ENCODE measurements around the gene HPCA. TPM values are rescaled to one million over a fixed set of nuclear protein-coding genes. Genes with fewer than 3 reads are reported as not detected.

HPCA gene
- polyA plus RNA-seq, 2 donors, result 0.15 TPM; not detected in 1

DNA sequence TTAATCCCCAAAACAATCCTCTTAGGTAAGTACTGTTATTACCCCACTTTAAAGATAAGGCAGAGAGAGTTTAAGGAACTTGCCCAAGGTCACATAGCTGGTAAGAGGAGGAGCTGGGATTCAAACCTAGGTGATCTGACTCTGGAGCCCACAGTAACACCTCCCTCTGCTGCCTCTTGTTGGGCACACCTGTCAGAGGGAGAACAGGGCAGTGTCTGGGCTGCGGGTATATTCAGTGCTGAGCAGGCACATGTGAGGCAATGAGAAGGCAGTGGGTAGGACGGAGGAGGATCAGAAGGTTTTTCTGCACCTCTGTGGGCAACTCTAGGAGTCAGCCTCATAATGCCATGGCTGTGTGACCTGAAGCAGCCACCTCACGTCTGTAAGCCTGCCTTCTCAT is 1.8 kb downstream of the HPCA start:
- no peaks in the 10 kb centered on the region for H3K9me3 ChIP-seq (ENCODE audit: control insufficient read depth in 2 of 2, insufficient read depth in 1 of 2, low read depth in 1 of 2, low read length in 1 of 2)
- peaks cover 0 to 13% of the 10 kb centered on the region in 2 donors for H3K4me1 ChIP-seq (ENCODE audit: control insufficient read depth in 2 of 2, insufficient read depth in 2 of 2, low read length in 1 of 2)
- no peak overlapping the region for H3K27ac ChIP-seq (ENCODE audit: low read depth in 2 of 2, low read length in 1 of 2)
- WGBS, 2 donors, result 62 to 79% methylated on average over 3 of the region's 3 CpGs
- H3K36me3 ChIP-seq (ENCODE audit: control insufficient read depth in 2 of 2, insufficient read depth in 2 of 2, low read length in 1 of 2), result no peaks in the 10 kb centered on the region
- no peak overlapping the region for H3K4me3 ChIP-seq (ENCODE audit: low read depth in 1 of 2, low read length in 2 of 2)
- peaks cover 13 to 17% of the 10 kb centered on the region in 2 donors for H3K27me3 ChIP-seq (ENCODE audit: control insufficient read depth in 1 of 2, insufficient read depth in 2 of 2, low read length in 2 of 2)

DNA sequence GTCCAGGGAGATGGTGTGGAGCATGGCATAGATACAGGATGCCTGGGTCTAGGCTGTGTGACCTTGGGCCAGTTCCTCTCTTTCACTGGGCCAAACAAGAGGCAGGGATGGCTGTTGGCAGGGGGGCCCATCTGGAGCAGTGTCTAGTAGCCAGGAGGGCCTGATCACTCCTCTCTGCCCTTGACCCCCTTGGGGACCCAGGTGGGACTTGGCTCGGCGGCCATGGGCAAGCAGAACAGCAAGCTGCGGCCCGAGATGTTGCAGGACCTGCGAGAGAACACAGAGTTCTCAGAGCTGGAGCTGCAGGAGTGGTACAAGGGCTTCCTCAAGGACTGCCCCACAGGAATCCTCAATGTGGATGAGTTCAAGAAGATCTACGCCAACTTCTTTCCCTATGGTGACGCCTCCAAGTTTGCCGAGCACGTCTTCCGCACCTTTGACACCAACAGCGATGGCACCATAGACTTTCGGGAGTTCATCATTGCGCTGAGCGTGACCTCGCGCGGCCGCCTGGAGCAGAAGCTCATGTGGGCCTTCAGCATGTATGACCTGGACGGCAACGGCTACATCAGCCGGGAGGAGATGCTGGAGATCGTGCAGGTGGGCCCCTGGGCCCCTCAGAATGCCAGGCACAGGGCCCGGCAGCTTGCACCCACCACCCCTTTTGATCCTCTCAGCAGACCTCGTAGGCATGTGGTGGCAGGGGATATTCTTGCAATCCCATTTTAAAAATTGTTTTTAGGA is 2.6 kb downstream of the HPCA start:
- Histone ChIP-seq H3K9me3 (ENCODE audit: control insufficient read depth in 2 of 2, insufficient read depth in 1 of 2, low read depth in 1 of 2, low read length in 1 of 2) (no peaks in the 10 kb centered on the region), H3K4me1 (ENCODE audit: control insufficient read depth in 2 of 2, insufficient read depth in 2 of 2, low read length in 1 of 2) (peaks cover 4 to 15% of the 10 kb centered on the region in 2 donors), H3K27me3 (ENCODE audit: control insufficient read depth in 1 of 2, insufficient read depth in 2 of 2, low read length in 2 of 2) (peaks cover 13 to 17% of the 10 kb centered on the region in 2 donors)

DNA sequence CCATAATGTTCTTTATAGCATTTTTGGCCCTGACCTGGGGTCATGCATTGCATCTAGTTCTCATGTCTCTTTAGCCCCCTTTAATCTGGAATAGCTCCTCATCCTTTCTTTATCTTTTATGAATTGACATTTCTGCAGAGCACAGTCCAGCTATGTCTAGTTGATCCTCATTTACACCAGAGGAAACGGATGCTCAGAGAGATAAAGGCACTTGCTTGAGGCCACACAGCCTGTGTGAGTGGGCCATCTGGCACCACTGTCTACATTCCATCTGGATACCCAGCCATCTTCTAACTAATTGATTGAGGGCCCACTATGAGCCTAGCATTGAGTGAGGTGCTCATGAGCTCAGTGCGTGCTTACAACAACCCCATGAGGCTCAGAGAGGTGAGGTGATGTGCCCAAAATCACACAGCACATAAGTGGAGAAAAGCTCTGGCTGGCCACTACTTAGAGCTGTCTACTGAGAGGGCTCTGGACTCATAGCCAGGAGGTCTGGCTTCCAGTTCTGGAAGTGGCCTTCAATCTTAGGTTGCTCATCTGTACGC is 3.5 kb downstream of the HPCA start:
- peaks cover 4 to 15% of the 10 kb centered on the region in 2 donors for H3K4me1 ChIP-seq (ENCODE audit: control insufficient read depth in 2 of 2, insufficient read depth in 2 of 2, low read length in 1 of 2)
- H3K27ac ChIP-seq (ENCODE audit: low read depth in 2 of 2, low read length in 1 of 2), result no peak overlapping the region
- no peaks in the 10 kb centered on the region for H3K9me3 ChIP-seq (ENCODE audit: control insufficient read depth in 2 of 2, insufficient read depth in 1 of 2, low read depth in 1 of 2, low read length in 1 of 2)
- WGBS, 2 donors, result 88 to 90% methylated on average over 3 of the region's 3 CpGs
- H3K36me3 ChIP-seq (ENCODE audit: control insufficient read depth in 2 of 2, insufficient read depth in 2 of 2, low read length in 1 of 2), result no peaks in the 10 kb centered on the region
- H3K27me3 ChIP-seq (ENCODE audit: control insufficient read depth in 1 of 2, insufficient read depth in 2 of 2, low read length in 2 of 2), result peaks cover 13 to 14% of the 10 kb centered on the region in 2 donors
- no peak overlapping the region for H3K4me3 ChIP-seq (ENCODE audit: low read depth in 1 of 2, low read length in 2 of 2)

More for the DNA sequence above, 2.6 kb downstream of the HPCA start:
- 90% methylated on average over 24 of the region's 24 CpGs for WGBS, 2 donors
- no peaks in the 10 kb centered on the region for H3K36me3 ChIP-seq (ENCODE audit: control insufficient read depth in 2 of 2, insufficient read depth in 2 of 2, low read length in 1 of 2)
- H3K27ac ChIP-seq (ENCODE audit: low read depth in 2 of 2, low read length in 1 of 2), result no peak overlapping the region
- no peak overlapping the region for H3K4me3 ChIP-seq (ENCODE audit: low read depth in 1 of 2, low read length in 2 of 2)

DNA sequence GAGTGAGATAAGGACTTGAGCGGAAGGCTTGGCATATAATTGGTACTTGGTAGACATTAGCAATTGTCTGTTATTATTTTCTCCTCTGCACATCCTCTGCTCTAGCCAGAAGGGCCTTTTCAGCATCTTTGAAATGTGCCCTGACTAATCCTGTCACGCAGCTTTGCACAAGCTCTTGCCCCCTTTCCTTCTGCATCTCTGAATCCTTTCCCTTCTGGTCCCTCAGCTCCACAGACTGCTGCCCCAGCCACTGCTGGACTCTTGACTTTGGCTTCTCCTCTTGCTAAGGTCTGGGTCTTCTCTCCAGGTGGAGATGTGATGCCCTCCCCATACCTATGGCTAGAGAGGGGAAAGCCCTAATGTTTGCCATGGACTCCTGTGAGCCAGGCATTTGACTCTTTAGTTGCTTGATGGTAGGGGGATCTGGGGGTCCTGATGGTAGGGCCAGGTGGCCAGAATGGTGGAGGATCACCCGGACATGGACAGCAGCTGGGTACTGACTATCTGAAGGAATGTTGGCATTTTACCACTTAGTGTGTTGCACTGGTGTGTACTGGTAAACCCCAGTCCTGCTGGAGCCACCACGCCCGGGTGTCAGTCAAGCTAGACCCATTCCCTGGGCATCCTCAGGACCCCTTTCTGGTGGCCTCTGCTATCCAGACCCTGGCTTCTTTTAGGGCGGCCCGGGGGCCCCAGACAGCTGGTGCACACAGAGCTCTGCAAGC is 4.4 kb downstream of the HPCA start:
- 83 to 86% methylated on average over 7 of the region's 7 CpGs for WGBS, 2 donors
- H3K4me3 ChIP-seq (ENCODE audit: low read depth in 1 of 2, low read length in 2 of 2), result no peak overlapping the region
- peaks cover 0 to 9% of the 10 kb centered on the region in 2 donors for H3K36me3 ChIP-seq (ENCODE audit: control insufficient read depth in 2 of 2, insufficient read depth in 2 of 2, low read length in 1 of 2)
- H3K4me1 ChIP-seq (ENCODE audit: control insufficient read depth in 2 of 2, insufficient read depth in 2 of 2, low read length in 1 of 2), result peaks cover 4 to 15% of the 10 kb centered on the region in 2 donors
- H3K9me3 ChIP-seq (ENCODE audit: control insufficient read depth in 2 of 2, insufficient read depth in 1 of 2, low read depth in 1 of 2, low read length in 1 of 2), result no peaks in the 10 kb centered on the region
- H3K27me3 ChIP-seq (ENCODE audit: control insufficient read depth in 1 of 2, insufficient read depth in 2 of 2, low read length in 2 of 2), result peaks cover 10 to 13% of the 10 kb centered on the region in 2 donors
- no peak overlapping the region for H3K27ac ChIP-seq (ENCODE audit: low read depth in 2 of 2, low read length in 1 of 2)

DNA sequence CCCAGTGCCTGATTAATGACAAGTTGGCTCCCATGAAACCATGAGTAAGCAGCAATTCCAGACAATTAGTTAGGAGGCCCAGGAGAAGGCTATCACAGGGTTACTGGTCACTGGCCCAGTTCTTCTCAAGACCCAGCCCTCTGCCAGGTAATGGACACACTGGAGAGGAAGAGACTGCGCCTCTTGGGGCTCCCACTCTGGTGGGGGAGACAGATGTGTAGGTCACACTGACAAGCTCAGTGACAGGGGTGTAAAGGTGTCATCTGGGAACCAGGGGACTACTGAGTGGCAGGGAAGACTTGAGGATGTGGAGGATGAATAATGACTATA is 4.9 kb downstream of the HPCA start:
- WGBS, 2 donors, result 95% methylated on average over 1 of the region's 1 CpG
- no peak overlapping the region for H3K27ac ChIP-seq (ENCODE audit: low read depth in 2 of 2, low read length in 1 of 2)
- H3K27me3 ChIP-seq (ENCODE audit: control insufficient read depth in 1 of 2, insufficient read depth in 2 of 2, low read length in 2 of 2), result peaks cover 4 to 13% of the 10 kb centered on the region in 2 donors
- peaks cover 0 to 12% of the 10 kb centered on the region in 2 donors for H3K36me3 ChIP-seq (ENCODE audit: control insufficient read depth in 2 of 2, insufficient read depth in 2 of 2, low read length in 1 of 2)
- H3K9me3 ChIP-seq (ENCODE audit: control insufficient read depth in 2 of 2, insufficient read depth in 1 of 2, low read depth in 1 of 2, low read length in 1 of 2), result no peaks in the 10 kb centered on the region
- no peak overlapping the region for H3K4me3 ChIP-seq (ENCODE audit: low read depth in 1 of 2, low read length in 2 of 2)
- H3K4me1 ChIP-seq (ENCODE audit: control insufficient read depth in 2 of 2, insufficient read depth in 2 of 2, low read length in 1 of 2), result peaks cover 4 to 12% of the 10 kb centered on the region in 2 donors

DNA sequence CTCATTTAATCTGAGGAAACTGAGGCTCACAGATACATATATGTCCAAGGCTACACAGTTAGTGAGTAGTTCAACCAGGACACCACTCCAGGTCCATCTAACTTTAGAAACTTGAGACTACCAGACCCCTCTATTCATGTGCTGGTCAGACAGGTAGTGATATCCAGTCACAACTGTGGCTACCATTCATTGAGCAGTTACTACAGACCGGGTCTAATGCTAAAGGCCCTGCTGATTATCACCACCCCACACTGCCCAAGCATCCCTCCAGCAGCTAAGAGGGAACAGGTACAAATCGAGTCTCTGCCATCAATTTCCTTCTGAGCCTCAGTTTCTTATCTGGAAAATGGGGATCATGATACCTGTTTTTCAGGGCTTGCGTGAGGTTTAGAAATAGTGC is 5.3 kb downstream of the HPCA start:
- Histone ChIP-seq H3K9me3 (ENCODE audit: control insufficient read depth in 2 of 2, insufficient read depth in 1 of 2, low read depth in 1 of 2, low read length in 1 of 2) (no peaks in the 10 kb centered on the region), H3K27me3 (ENCODE audit: control insufficient read depth in 1 of 2, insufficient read depth in 2 of 2, low read length in 2 of 2) (peaks cover 2 to 13% of the 10 kb centered on the region in 2 donors)

DNA sequence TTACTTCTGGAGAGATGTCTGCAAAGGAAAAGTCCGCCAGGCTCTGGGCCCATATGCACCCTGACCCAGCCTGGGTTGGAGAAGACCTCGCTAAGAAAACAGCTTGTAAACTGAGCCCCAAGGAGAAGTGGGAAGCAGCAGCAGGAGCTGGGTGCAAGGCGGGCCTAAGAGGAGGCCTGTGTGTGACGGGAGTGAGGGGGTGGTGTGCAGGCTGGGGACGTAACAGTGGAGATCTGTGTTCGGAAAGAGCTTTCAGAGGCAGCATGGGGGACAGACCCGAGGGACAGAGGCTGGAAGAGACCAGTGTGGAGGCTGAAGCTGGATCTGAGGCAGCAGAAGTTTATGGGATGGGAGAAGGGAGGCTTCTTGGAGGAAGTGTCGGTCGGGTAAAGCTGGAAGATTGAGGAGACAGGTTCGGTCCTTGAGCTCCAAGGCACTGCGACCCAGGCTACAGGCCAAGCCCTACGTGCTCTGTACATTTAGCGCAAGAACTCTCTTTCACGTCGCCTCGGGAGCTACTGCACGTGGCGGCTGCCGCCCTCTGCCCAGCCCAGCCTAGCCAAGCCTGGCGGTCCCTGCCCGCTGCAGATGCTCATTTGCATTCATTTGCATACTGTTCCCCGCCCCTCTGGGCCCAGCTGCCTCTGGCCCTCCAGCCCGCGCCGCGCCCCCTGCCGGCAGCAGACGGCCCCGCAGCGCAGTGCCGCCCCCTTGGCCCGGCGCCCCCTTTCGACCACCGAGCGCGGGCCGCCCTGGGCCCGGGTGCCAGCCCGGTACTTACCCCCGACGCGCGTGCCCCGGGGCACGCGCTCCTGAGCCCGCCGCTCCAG is 6.3 kb downstream of the HPCA start:
- Histone ChIP-seq H3K4me3 (ENCODE audit: low read depth in 1 of 2, low read length in 2 of 2) (peak overlapping the region; percentile 20 to 32), H3K36me3 (ENCODE audit: control insufficient read depth in 2 of 2, insufficient read depth in 2 of 2, low read length in 1 of 2) (peaks cover 0 to 12% of the 10 kb centered on the region in 2 donors), H3K27me3 (ENCODE audit: control insufficient read depth in 1 of 2, insufficient read depth in 2 of 2, low read length in 2 of 2) (peaks cover 0 to 13% of the 10 kb centered on the region in 2 donors), H3K4me1 (ENCODE audit: control insufficient read depth in 2 of 2, insufficient read depth in 2 of 2, low read length in 1 of 2) (peaks cover 4 to 10% of the 10 kb centered on the region in 2 donors), H3K27ac (ENCODE audit: low read depth in 2 of 2, low read length in 1 of 2) (no peak overlapping the region), H3K9me3 (ENCODE audit: control insufficient read depth in 2 of 2, insufficient read depth in 1 of 2, low read depth in 1 of 2, low read length in 1 of 2) (no peaks in the 10 kb centered on the region)
- 19 to 20% methylated on average over 47 to 49 of the region's 49 CpGs for WGBS, 2 donors

More for the DNA sequence above, 5.3 kb downstream of the HPCA start:
- Histone ChIP-seq H3K4me1 (ENCODE audit: control insufficient read depth in 2 of 2, insufficient read depth in 2 of 2, low read length in 1 of 2) (peaks cover 4 to 8% of the 10 kb centered on the region in 2 donors), H3K36me3 (ENCODE audit: control insufficient read depth in 2 of 2, insufficient read depth in 2 of 2, low read length in 1 of 2) (peaks cover 0 to 12% of the 10 kb centered on the region in 2 donors), H3K4me3 (ENCODE audit: low read depth in 1 of 2, low read length in 2 of 2) (no peak overlapping the region), H3K27ac (ENCODE audit: low read depth in 2 of 2, low read length in 1 of 2) (no peak overlapping the region)
- WGBS, 2 donors, result 91 to 92% methylated on average over 3 of the region's 3 CpGs

DNA sequence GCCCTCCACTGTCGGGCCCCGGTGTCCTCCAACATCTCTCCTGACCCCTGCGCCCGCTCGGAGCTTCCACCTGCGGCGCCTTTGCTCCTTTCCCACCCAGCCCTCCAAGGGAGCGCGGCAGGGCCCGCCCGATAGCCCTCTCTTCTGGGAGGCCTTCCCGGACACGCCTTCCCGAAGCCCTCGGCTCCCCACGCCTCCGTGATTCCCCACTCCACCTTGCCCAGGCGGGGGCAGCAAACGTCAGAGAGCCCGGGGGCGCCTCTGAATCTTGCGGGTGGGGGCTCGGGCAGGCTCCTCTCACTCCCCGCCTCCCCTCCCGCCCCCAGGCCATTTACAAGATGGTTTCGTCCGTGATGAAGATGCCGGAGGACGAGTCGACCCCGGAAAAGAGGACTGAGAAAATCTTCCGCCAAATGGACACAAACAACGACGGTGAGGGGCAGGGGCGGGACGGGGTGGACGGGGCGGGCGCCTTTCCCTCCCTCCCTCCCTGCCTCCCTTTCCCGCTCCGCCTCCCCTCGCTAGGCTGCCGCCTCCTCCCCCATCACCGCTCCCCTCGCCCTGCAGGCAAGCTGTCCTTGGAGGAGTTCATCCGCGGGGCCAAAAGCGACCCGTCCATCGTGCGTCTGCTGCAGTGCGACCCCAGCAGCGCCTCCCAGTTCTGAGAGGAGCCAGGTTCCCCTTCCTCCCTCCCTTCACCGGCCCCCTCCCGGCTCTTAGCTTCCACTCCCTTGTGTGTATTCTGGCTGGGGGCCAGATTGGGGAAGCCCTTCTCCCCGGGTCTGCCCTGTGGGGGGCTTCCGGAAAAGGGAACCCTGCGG is 7.1 kb downstream of the HPCA start:
- H3K4me3 ChIP-seq (ENCODE audit: low read depth in 1 of 2, low read length in 2 of 2), result peak overlapping the region; percentile 20 to 32
- no peak overlapping the region for H3K27ac ChIP-seq (ENCODE audit: low read depth in 2 of 2, low read length in 1 of 2)
- H3K4me1 ChIP-seq (ENCODE audit: control insufficient read depth in 2 of 2, insufficient read depth in 2 of 2, low read length in 1 of 2), result peaks cover 6 to 11% of the 10 kb centered on the region in 2 donors
- H3K9me3 ChIP-seq (ENCODE audit: control insufficient read depth in 2 of 2, insufficient read depth in 1 of 2, low read depth in 1 of 2, low read length in 1 of 2), result no peaks in the 10 kb centered on the region
- H3K36me3 ChIP-seq (ENCODE audit: control insufficient read depth in 2 of 2, insufficient read depth in 2 of 2, low read length in 1 of 2), result peaks cover 0 to 15% of the 10 kb centered on the region in 2 donors
- 2% methylated on average over 45 to 58 of the region's 58 CpGs for WGBS, 2 donors
- H3K27me3 ChIP-seq (ENCODE audit: control insufficient read depth in 1 of 2, insufficient read depth in 2 of 2, low read length in 2 of 2), result peaks cover 0 to 9% of the 10 kb centered on the region in 2 donors
